HS-27A (cell line): ENCODE measurements around the gene OGN.
A peak's percentile ranks its signal among the peaks of the same experiment; 100 is the strongest.

Experiments
- DNase-seq: peaks from one replicate; pipeline ENCODE4 v3.0.0-alpha.2; 2012; ENCODE audit warnings: low read depth, missing footprints

Gene OGN

GRCh38 chr9:92405818-92406217 is 1.4 kb upstream of the OGN start:
- no peak for DNase-seq

GRCh38 chr9:92402826-92403745 is 1.3 kb downstream of the OGN start:
- DNase-seq: no peak

GRCh38 chr9:92402360-92402759 is 2.0 kb downstream of the OGN start:
- DNase-seq: no peak

- no peak for DNase-seq
These were observed 6.5 kb downstream of the OGN start for GRCh38 chr9:92397853-92398252.

- DNase-seq: no peak
These were observed 8.8 kb downstream of the OGN start for GRCh38 chr9:92395617-92396016.

- DNase-seq: no peak
These were observed 10.7 kb downstream of the OGN start for GRCh38 chr9:92393686-92394085.

- no peak for DNase-seq
These were observed 11.7 kb downstream of the OGN start for GRCh38 chr9:92392690-92393089.

GRCh38 chr9:92385953-92386352 is 18.4 kb downstream of the OGN start:
- DNase-seq: no peak

- DNase-seq: no peak
These were observed 18.9 kb downstream of the OGN start for GRCh38 chr9:92385477-92385876.

- DNase-seq: no peak
These were observed 19.4 kb downstream of the OGN start for GRCh38 chr9:92385001-92385400.

- peak; percentile 41 for DNase-seq
These were observed 20.0 kb downstream of the OGN start for GRCh38 chr9:92384375-92384774.

- no peak for DNase-seq
These were observed 22.6 kb downstream of the OGN start for GRCh38 chr9:92381775-92382174.

- DNase-seq: no peak
These were observed 23.8 kb downstream of the OGN start for GRCh38 chr9:92380603-92381002.

GRCh38 chr9:92378865-92379560 is 25.4 kb downstream of the OGN start:
- DNase-seq: no peak

GRCh38 chr9:92377876-92378275 is 26.5 kb downstream of the OGN start:
- DNase-seq: no peak

GRCh38 chr9:92373167-92373566 is 31.2 kb downstream of the OGN start:
- DNase-seq: no peak

- DNase-seq: no peak
These were observed 35.3 kb downstream of the OGN start for GRCh38 chr9:92369075-92369474.

GRCh38 chr9:92360083-92360482 is 44.3 kb downstream of the OGN start:
- DNase-seq: no peak

- no peak for DNase-seq
These were observed 44.9 kb downstream of the OGN start for GRCh38 chr9:92359394-92359995.

GRCh38 chr9:92353051-92353450 is 51.3 kb downstream of the OGN start:
- no peak for DNase-seq

GRCh38 chr9:92350740-92351133 is 53.6 kb downstream of the OGN start:
- DNase-seq: no peak

- no peak for DNase-seq
These were observed 54.3 kb downstream of the OGN start for GRCh38 chr9:92349771-92350739.
